Measurements from ENCODE around the gene ACTL7A.

The ACTL7A gene

DNA sequence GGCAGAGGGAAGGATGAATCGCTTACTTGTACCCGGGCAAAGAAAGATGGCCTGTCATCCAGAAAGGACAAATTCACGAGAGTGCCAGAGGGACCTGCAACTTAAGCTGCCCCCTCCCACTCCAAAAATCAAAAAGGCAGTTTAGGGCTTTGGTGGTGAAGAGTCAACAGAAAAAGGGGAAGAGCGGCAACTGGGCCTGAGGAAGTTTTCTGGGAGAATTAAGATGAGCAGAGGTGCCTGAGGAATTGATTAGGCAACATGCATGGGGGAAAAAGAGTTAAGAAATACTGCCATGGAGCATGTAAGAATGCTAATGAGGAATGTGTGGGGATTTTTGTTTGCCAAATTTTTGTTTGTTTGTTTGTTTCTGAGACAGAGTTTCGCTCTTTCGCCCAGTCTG is 4.5 kb upstream of the ACTL7A start:
- Histone ChIP-seq H4K20me1 (ENCODE audit: insufficient read depth, low read length, poor library complexity, severe bottlenecking) (no peaks in the 10 kb centered on the region), H2AFZ (ENCODE audit: low read length) (no peak overlapping the region), H3K4me1 (ENCODE audit: insufficient read depth, low read length, poor library complexity, severe bottlenecking) (no peaks in the 10 kb centered on the region), H3K4me2 (ENCODE audit: low read depth, low read length, poor library complexity, severe bottlenecking) (no peak overlapping the region), H3F3A (ENCODE audit: low read depth) (no peaks in the 10 kb centered on the region), H3K36me3 (ENCODE audit: insufficient read depth, low read length) (no peaks in the 10 kb centered on the region), H3K9me2 (replicated peaks; ENCODE audit: low read depth, low read length) (no peaks in the 10 kb centered on the region), H3K79me2 (ENCODE audit: insufficient read depth, low read length) (no peaks in the 10 kb centered on the region), H3K9ac (ENCODE audit: low read depth, low read length, poor library complexity, severe bottlenecking) (no peak overlapping the region), H3K4me3 (ENCODE audit: low read length, poor library complexity, severe bottlenecking) (no peak overlapping the region), H3K27me3 (ENCODE audit: insufficient read depth, low read length, poor library complexity, severe bottlenecking) (no peaks in the 10 kb centered on the region), H3K9me3 (ENCODE audit: insufficient read depth, low read depth, low read length) (no peaks in the 10 kb centered on the region)
- TF ChIP-seq EZH2phosphoT487 (IDR thresholded peaks at IDR 0.05; ENCODE audit: borderline replicate concordance): no peak
- TF ChIP-seq CTCF (conservative IDR thresholded peaks at IDR 0.05; ENCODE audit: low read length): no peak

- TF ChIP-seq CTCF (conservative IDR thresholded peaks at IDR 0.05; ENCODE audit: low read length) (no peak), EZH2phosphoT487 (IDR thresholded peaks at IDR 0.05; ENCODE audit: borderline replicate concordance) (no peak)
- no peaks in the 10 kb centered on the region for H3K79me2 ChIP-seq (ENCODE audit: insufficient read depth, low read length)
- H3K9ac ChIP-seq (ENCODE audit: low read depth, low read length, poor library complexity, severe bottlenecking): no peak overlapping the region
- no peaks in the 10 kb centered on the region for H3K9me3 ChIP-seq (ENCODE audit: insufficient read depth, low read depth, low read length)
- no peaks in the 10 kb centered on the region for H3K4me1 ChIP-seq (ENCODE audit: insufficient read depth, low read length, poor library complexity, severe bottlenecking)
- no peaks in the 10 kb centered on the region for H3K36me3 ChIP-seq (ENCODE audit: insufficient read depth, low read length)
- H2AFZ ChIP-seq (ENCODE audit: low read length): no peak overlapping the region
- no peaks in the 10 kb centered on the region for H4K20me1 ChIP-seq (ENCODE audit: insufficient read depth, low read length, poor library complexity, severe bottlenecking)
- H3K27me3 ChIP-seq (ENCODE audit: insufficient read depth, low read length, poor library complexity, severe bottlenecking): no peaks in the 10 kb centered on the region
- no peaks in the 10 kb centered on the region for H3F3A ChIP-seq (ENCODE audit: low read depth)
- no peaks in the 10 kb centered on the region for H3K9me2 ChIP-seq (replicated peaks; ENCODE audit: low read depth, low read length)
- H3K4me2 ChIP-seq (ENCODE audit: low read depth, low read length, poor library complexity, severe bottlenecking): no peak overlapping the region
- H3K4me3 ChIP-seq (ENCODE audit: low read length, poor library complexity, severe bottlenecking): no peak overlapping the region
These were observed 2.5 kb upstream of the ACTL7A start for GRCh38 chr9:108859459-108860114.

GRCh38 chr9:108860354-108860753 is 1.7 kb upstream of the ACTL7A start:
- Histone ChIP-seq H3K27me3 (ENCODE audit: insufficient read depth, low read length, poor library complexity, severe bottlenecking) (no peaks in the 10 kb centered on the region), H3K36me3 (ENCODE audit: insufficient read depth, low read length) (no peaks in the 10 kb centered on the region), H3K9ac (ENCODE audit: low read depth, low read length, poor library complexity, severe bottlenecking) (no peak overlapping the region), H3K79me2 (ENCODE audit: insufficient read depth, low read length) (no peaks in the 10 kb centered on the region), H3K9me3 (ENCODE audit: insufficient read depth, low read depth, low read length) (no peaks in the 10 kb centered on the region), H3K4me2 (ENCODE audit: low read depth, low read length, poor library complexity, severe bottlenecking) (no peak overlapping the region), H4K20me1 (ENCODE audit: insufficient read depth, low read length, poor library complexity, severe bottlenecking) (no peaks in the 10 kb centered on the region), H2AFZ (ENCODE audit: low read length) (no peak overlapping the region), H3K4me3 (ENCODE audit: low read length, poor library complexity, severe bottlenecking) (no peak overlapping the region), H3K4me1 (ENCODE audit: insufficient read depth, low read length, poor library complexity, severe bottlenecking) (no peaks in the 10 kb centered on the region), H3K9me2 (replicated peaks; ENCODE audit: low read depth, low read length) (no peaks in the 10 kb centered on the region), H3F3A (ENCODE audit: low read depth) (no peaks in the 10 kb centered on the region)
- TF ChIP-seq CTCF (conservative IDR thresholded peaks at IDR 0.05; ENCODE audit: low read length) (no peak), EZH2phosphoT487 (IDR thresholded peaks at IDR 0.05; ENCODE audit: borderline replicate concordance) (no peak)
